Astrocyte (in vitro differentiated cells and primary cell): ENCODE results near the gene CNN1.

ENCODE experiments used
- CTCF ChIP-seq: IDR thresholded peaks from 2 replicates; pipeline ENCODE4 v1.5.1; 2011; ENCODE audit warnings: low read depth, mild to moderate bottlenecking, inconsistent platforms, low read length, moderate library complexity; ENCODE audit not compliant: insufficient read depth
- EZH2 ChIP-seq: IDR thresholded peaks from 2 replicates; pipeline ENCODE4 v1.6.1; 2012; ENCODE audit warnings: mild to moderate bottlenecking, low read length, inconsistent platforms; ENCODE audit not compliant: insufficient read depth

- TF ChIP-seq CTCF (no peak), EZH2 (no peak)
Observed at GRCh38 chr19:11598746-11599145, 60.1 kb downstream of the CNN1 start.
